IPS DF 4.7 (cell line): ENCODE measurements around the gene PAXX.

Experiments used
- DNase-seq: peaks from one replicate; pipeline ENCODE4 v3.0.0-alpha.2; 2013; ENCODE audit warnings: low spot score; ENCODE audit errors: extremely low read depth

Gene PAXX

GRCh38 chr9:136964833-136965422 is 27.3 kb upstream of the PAXX start:
- no peak for DNase-seq

DNA sequence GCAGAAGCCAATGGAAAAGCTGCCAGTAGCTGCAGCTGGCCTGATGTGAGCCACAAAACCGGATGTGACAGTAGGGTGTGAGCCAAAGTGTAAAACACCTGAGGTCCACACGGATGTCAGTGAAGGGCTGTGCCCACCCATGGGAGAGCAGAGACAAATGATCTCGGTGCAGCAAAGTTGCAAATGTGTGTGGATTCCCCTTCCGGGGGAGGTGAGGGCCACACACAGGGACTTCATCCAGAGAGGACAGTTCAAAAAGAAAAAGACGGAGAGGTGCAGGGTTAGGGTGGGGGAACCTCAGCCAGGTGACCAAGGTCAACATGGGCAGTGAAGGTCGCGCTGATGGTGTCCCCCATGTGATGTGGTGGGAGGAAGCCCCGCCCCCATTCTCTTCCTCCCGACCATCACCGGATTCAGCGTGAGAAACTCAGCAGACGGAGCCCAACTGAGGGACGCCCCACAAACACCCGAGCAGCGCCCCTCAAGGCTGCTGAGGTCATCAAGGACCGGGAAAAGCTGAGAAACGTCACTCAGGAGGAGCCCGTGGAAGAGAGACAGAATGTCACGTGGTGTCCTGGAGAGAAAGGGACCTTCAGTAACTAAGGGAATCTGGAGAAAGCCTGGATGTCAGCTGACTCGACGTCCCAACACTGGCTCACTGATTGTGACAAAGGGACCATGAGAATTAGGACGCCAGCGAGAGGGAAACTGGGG is 26.3 kb upstream of the PAXX start:
- DNase-seq, result no peak

DNA sequence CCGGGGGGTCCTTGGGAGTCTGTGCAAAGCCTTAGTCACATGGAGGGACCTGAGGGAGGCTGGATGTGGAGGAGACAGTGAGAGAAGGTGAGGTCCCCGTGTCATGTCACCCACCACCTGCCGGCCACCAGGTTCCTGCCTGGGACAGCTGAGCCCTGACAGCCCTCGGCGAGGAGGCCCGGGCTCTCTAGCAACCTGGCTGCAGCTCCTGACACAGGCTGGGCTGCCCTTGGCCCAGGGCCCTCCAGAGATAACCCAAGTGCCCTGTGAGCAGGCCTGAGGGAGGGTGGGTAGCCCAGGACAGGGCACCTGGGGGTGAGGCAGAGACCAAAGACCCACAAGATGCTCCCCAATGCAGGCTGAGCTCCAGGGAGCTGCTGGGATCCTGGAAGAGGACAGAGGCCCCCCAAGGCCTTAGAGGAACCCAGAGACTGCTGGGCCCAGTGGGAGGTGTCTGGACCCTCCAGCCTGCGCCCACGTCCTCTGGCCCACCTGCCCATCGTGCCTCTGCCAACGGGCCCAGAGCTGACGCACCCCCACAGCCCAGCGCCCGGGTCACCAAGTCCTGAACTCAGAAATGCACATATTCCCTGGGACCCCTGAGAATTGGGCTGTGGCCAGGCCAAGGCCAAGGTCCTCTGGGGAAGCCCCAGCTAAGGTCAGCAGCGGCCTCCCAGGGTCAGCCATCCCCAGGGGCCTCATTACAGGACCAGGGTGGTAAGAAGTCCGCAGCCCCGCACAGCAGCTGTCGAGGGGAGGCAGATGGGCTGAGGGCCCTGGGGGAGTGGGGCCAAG is 23.7 kb upstream of the PAXX start:
- DNase-seq, result no peak

- no peak for DNase-seq
These were observed 23.1 kb upstream of the PAXX start for GRCh38 chr9:136969150-136969549.

DNA sequence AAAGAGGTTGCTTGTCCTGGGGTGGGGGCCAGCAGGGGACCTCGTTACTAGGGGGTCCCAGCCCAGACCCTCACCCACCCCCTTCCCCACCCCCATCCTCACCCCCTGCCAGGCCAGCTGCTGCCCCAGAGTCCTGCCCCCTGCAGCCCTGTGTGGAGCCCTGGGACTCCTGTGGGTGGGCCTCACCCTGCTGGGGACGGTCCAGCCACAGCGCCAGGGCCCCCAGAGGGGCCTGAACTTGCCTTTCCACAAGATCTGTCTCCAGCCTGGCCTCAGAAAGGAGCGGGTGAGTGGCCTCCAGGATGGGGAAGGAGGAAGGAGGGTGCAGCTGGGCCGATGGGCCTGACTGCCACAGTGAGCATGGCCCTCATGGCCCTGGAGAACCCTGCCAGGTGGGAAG is 22.4 kb upstream of the PAXX start:
- DNase-seq, result no peak

GRCh38 chr9:136970361-136970760 is 21.9 kb upstream of the PAXX start:
- no peak for DNase-seq

GRCh38 chr9:136971746-136972145 is 20.5 kb upstream of the PAXX start:
- no peak for DNase-seq

DNA sequence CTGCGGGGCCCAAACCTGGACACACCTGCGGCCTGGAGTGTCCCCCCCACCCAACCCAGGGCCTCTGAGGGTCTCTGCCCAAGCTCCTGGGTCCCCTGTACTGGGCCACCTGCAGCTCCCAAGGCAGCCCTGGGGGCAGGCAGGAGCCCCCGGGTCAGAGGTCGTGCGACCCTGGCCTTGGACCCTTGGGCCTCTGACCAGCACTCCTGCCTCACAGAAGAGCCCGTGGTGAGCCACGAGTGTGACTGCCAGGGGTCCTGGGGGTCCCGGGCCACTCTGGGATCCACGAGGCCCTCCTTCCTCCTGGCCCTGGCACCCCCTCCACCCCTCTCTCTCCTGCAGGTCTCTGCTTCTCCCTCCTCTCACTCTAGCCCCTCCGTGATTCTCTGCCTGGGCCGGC is 19.9 kb upstream of the PAXX start:
- no peak for DNase-seq

DNA sequence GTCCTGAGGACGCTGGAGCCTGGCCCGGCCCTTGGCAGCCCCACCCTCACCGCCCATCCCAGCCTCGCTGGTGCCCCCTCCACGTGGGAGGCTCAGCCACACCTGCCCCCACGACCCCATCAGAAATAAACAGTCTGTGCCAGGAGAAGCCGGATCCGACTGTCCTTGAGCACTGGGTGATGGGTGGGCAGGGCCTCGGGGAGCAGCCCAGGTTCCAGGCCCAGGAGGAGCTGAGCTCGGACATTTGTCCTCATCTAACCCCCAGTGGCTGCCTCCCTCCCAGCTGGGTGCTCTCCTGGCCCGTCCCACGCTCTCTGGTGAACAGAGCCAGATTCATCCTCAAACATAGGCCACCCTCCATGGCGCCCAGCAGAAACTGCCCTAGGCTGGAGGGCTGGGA is 19.5 kb upstream of the PAXX start:
- DNase-seq, result no peak

DNA sequence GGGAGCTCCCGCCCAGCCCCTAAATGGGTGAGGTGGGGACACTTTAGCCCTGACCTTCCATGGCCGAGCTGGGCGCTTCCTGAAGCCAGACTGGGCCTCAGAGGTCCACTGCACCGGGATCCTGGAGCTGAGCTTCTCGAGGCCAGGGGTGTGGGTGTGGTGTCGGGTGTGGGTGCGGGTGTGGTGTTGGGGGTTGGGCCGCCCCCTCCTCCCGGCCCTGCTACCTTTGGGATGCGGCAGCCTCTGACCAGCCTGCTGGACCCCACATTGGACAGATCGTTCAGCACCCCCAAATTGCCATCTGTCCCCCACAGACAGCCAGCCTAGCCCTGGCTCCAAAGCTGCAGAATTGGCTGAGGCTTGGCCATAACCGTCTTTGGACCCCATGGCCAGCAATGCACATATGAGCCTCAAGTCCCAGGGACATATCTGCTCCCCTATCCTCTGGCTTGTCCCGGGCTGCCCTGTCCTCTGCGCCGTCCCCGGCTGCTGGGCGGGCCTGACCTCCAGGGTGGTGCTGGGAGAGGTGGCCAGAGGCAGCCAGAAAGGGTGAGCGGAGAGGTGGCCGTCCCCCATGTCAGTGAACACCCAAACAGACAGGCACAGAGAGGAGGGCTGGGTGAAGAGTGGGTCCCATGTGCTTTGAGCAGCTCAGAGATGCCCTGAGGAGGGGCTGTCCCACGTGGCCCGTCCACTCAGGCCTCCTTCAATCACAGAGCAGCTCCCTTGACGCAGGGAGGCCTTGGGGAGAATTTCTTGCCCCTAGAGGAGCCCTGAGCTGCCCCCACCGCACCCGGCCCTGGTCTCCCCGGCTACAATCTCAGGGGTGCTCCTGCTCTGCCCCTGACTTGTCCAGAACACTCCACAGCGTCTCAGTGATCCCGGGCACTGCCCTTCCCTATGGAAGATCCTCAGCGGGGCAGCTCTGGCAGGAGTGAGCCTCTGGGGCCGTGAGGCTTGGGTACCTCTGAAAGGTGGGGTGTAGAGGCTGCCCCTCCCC is 18.3 kb upstream of the PAXX start:
- DNase-seq, result no peak

GRCh38 chr9:136974817-136975535 is 17.2 kb upstream of the PAXX start:
- no peak for DNase-seq

DNA sequence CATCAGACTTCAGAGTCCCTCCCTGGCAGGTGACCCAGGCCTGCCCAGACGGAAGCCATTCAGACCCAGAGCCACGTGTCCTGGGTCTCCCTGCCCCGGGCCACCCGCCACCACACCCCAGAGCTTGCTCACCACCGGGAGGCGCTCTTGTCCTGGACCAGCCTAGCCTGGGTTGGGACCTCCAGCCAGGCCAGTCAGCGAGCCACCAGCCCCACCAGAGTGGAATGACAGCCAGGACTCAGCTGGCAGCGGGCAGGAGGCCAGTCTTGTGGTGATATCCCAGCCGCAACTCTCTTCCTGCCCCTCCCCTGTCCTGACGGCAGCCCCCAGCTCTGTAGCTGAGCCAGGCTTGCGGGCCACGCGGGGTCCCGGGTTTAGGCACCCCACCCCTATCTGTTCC is 16.6 kb upstream of the PAXX start:
- DNase-seq, result no peak

- no peak for DNase-seq
These were observed 15.0 kb upstream of the PAXX start, which contains the start of gene PTGDS for GRCh38 chr9:136977223-136977622. Gene PTGDS (plus strand): TSS chr9:136977504. CDS start chr9:136977579, 75 bp downstream.

DNA sequence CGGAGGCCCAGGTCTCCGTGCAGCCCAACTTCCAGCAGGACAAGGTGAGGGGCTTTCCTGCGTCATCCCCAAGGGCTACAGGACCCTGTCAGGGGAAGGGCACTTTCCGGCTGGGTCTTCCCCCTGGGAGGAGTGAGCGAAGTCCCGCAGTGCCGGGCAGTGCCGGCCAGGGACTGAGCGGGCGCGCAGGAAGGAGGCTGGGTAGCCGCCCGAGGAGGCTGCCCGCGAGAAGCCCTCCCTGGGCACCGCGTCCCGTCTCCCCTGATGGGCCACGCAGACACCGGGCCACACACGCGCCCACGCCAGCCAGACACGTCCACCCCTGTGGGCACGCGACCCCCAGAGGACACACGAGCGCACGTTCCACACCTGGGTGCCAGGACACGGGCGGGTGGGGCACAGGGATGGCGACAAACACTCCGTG is 14.6 kb upstream of the PAXX start:
- DNase-seq, result no peak

DNA sequence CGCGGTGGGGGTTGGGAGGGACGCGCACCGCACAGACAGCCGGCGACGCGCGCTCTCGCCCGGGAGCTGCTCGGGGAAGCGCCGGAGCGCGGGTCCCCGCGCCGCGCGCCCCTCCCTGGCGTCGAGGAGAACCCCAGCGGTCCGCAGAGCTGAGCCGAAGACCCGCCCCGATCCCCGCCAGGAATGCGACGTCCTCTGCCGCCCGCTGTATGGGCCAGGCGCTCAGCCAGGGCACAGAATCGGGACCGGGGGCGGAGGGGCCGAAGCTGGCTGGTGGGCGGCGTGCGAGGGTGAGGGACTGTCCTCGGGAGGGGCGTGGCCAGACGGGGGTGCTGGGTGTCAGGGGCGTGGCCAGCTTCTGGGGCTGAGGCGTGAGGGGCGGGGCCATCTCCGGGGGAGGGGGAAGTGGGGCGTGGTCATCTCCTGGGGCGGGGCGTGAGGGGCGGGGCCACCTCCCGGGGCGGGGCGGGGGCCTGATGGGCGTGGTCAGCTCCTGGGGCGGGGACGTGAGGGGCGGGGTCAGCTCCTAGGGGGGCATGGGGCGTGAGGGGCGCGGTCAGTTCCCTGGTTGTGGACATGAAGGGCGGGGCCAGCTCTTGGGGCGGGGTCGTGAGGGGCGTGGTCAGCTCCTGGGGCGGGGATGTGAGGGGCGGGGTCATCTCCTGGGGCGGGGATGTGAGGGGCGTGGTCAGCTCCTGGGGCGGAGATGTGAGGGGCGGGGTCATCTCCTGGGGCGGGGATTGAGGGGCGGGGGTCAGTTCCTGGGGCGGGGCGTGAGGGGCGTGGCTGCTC is 14.0 kb upstream of the PAXX start:
- no peak for DNase-seq

- no peak for DNase-seq
These were observed 13.2 kb upstream of the PAXX start for GRCh38 chr9:136978865-136979544.

- no peak for DNase-seq
These were observed 12.2 kb upstream of the PAXX start for GRCh38 chr9:136979769-136980587.
